Fibroblast of skin of scalp (primary cell): ENCODE results near the gene COASY.
"Not testable (repeated sequence)": the region's sequence is repeated elsewhere in the genome, so short reads cannot be mapped to it uniquely, and the experiment has no call there.

Experiments
- DNase-seq: peaks from one replicate; pipeline ENCODE4 v3.0.0-alpha.2; 2013

Gene COASY

GRCh38 chr17:42574463-42574862 is 12.5 kb downstream of the COASY start:
- DNase-seq, result no peak

- no peak for DNase-seq
Observed at GRCh38 chr17:42577140-42577531, 15.2 kb downstream of the COASY start.

GRCh38 chr17:42577532-42578281 is 15.8 kb downstream of the COASY start, which contains the start of gene PSMC3IP:
Gene PSMC3IP (minus strand): TSS chr17:42577729. CDS start chr17:42577686, 43 bp downstream.
- peak; percentile 93 for DNase-seq

GRCh38 chr17:42578282-42578869 is 16.4 kb downstream of the COASY start:
- peak; percentile 71 for DNase-seq

GRCh38 chr17:42579794-42580551 is 18.0 kb downstream of the COASY start:
- no peak for DNase-seq

- no peak for DNase-seq
Observed at GRCh38 chr17:42581744-42582270, 19.9 kb downstream of the COASY start.

- DNase-seq, result no peak
Observed at GRCh38 chr17:42584880-42585279, 22.9 kb downstream of the COASY start.

GRCh38 chr17:42585353-42585752 is 23.4 kb downstream of the COASY start:
- DNase-seq, result no peak

GRCh38 chr17:42586514-42587230 is 24.7 kb downstream of the COASY start:
- DNase-seq, result no peak

- DNase-seq, result no peak
Observed at GRCh38 chr17:42590886-42591285, 28.9 kb downstream of the COASY start.

GRCh38 chr17:42591411-42591810 is 29.5 kb downstream of the COASY start:
- no peak for DNase-seq

GRCh38 chr17:42596386-42596785 is 34.4 kb downstream of the COASY start:
- no peak for DNase-seq

GRCh38 chr17:42598905-42599304 is 37.0 kb downstream of the COASY start:
- DNase-seq, result no peak

- no peak for DNase-seq
Observed at GRCh38 chr17:42603318-42603717, 41.4 kb downstream of the COASY start.

GRCh38 chr17:42607769-42608168 is 45.8 kb downstream of the COASY start:
- no peak for DNase-seq

GRCh38 chr17:42608305-42609181 is 46.6 kb downstream of the COASY start:
- DNase-seq, result no peak

- peak; percentile 99 for DNase-seq
Observed at GRCh38 chr17:42609182-42609813, 47.4 kb downstream of the COASY start, which contains the start of the genes RETREG3 and TUBG1. Gene RETREG3 (minus strand): TSS chr17:42609374. CDS start chr17:42609324, 50 bp downstream. Gene TUBG1 (plus strand): TSS chr17:42609683. CDS start chr17:42609738, 55 bp downstream.

GRCh38 chr17:42609814-42610801 is 48.2 kb downstream of the COASY start:
- not testable (repeated sequence) for DNase-seq

- DNase-seq, result no peak
Observed at GRCh38 chr17:42612013-42612412, 50.1 kb downstream of the COASY start.
